K562 (cell line): ENCODE results near the gene CC2D1A. TPM values are rescaled to one million over a fixed set of nuclear protein-coding genes. Genes with fewer than 3 reads are reported as not detected.

ENCODE experiments used
- CREM ChIP-seq: IDR thresholded peaks from 2 replicates; pipeline ENCODE4 v1.6.1; 2014; ENCODE audit warnings: antibody characterized with exemption, low read depth
- EP400 ChIP-seq: fragments of 450-650 bp; IDR thresholded peaks from 2 replicates; pipeline ENCODE4 v1.6.1; 2017; ENCODE audit warnings: antibody characterized with exemption, mild to moderate bottlenecking, moderate library complexity
- ILK ChIP-seq: fragments of 450-650 bp; IDR thresholded peaks from 2 replicates; pipeline ENCODE4 v1.6.1; 2016; ENCODE audit warnings: missing genetic modification characterization, low read depth, mild to moderate bottlenecking, missing compliant biosample characterization, moderate library complexity, borderline replicate concordance
- MAFK ChIP-seq: IDR thresholded peaks from 2 replicates; pipeline ENCODE4 v1.6.1; 2011; ENCODE audit warnings: low read length, improper control_type of control experiment
- MAZ ChIP-seq, 2 experiments: fragments of 450-650 bp in 1 of 2; sonication (generic) in 1 of 2; formaldehyde crosslinking; IDR thresholded peaks in 1 of 2; conservative IDR thresholded peaks in 1 of 2; 2 replicates each; pipeline versions ENCODE4 v1.4.0 to v1.5.0; 2020; ENCODE audit warnings: mild to moderate bottlenecking in 1 of 2, missing genetic modification reagents in 1 of 2
- SOX6 ChIP-seq: fragments of 450-650 bp; IDR thresholded peaks from 2 replicates; pipeline ENCODE4 v1.6.1; 2014; ENCODE audit warnings: mild to moderate bottlenecking
- ZFPM2 ChIP-seq: fragments of 250-450 bp; sonication (Bioruptor Pico); IDR thresholded peaks from 2 replicates; pipeline ENCODE4 v1.5.1; 2022; ENCODE audit warnings: mild to moderate bottlenecking
- ZNF253 ChIP-seq: fragments of 250-450 bp; sonication (Bioruptor Pico); conservative IDR thresholded peaks from 2 replicates; pipeline ENCODE4 v1.6.1; 2021; ENCODE audit warnings: mild to moderate bottlenecking
- ZNF311 ChIP-seq: fragments of 250-450 bp; sonication (Bioruptor Pico); IDR thresholded peaks from 2 replicates; pipeline ENCODE4 v1.4.0; 2020; ENCODE audit warnings: mild to moderate bottlenecking, moderate library complexity
- ZNF41 ChIP-seq: fragments of 250-450 bp; sonication (Bioruptor Pico); conservative IDR thresholded peaks from 2 replicates; pipeline ENCODE4 v1.4.0; 2020; ENCODE audit warnings: mild to moderate bottlenecking
- ZNF75A ChIP-seq: fragments of 450-650 bp; formaldehyde crosslinking; IDR thresholded peaks from 2 replicates; pipeline ENCODE4 v1.4.0; 2020; ENCODE audit warnings: mild to moderate bottlenecking
- ZNF764 ChIP-seq: fragments of 250-450 bp; sonication (Bioruptor Pico); IDR thresholded peaks from 2 replicates; pipeline ENCODE4 v1.4.0; 2020; ENCODE audit warnings: low read depth, mild to moderate bottlenecking, moderate library complexity
- polyA plus RNA-seq, 8 experiments: library from polyadenylated mRNA; depleted of rRNA in 4 of 8; stranded (reverse) in 5 of 8; unstranded in 3 of 8; fragments of >200 nt; fragmentation: Nextera tagmentation in 2 of 8; fragmentation: Illumina TruSeq in 1 of 8; extraction: Ambion mirVana in 2 of 8; extraction: Trizol in 1 of 8; gene quantifications; 2 replicates each; pipeline versions ENCODE4 v1.2.1 to v1.2.3, GENCODE V29; 2011 to 2014; ENCODE audit warnings: inconsistent platforms in 1 of 8, missing spikeins in 1 of 8
- total RNA-seq, 7 experiments: library from RNA; depleted of rRNA in 6 of 7; stranded (reverse); fragments of >200 nt in 6 of 7; fragmentation: Illumina TruSeq in 2 of 7; extraction: Trizol in 2 of 7; gene quantifications; 2 replicates each; pipeline versions ENCODE4 v1.2.1 to v1.2.3, GENCODE V29; 2011 to 2021; ENCODE audit warnings: low replicate concordance in 1 of 7
- TF ChIP-seq, protein P1 (sequence below): fragments of 450-650 bp; IDR thresholded peaks from 2 replicates; pipeline ENCODE4 v1.6.1; 2018; ENCODE audit not compliant: partially characterized antibody
- TF ChIP-seq, protein P2 (sequence below): fragments of 200-800 bp; sonication (Bioruptor generic); IDR thresholded peaks from 2 replicates; pipeline ENCODE4 v1.6.1; 2017; ENCODE audit warnings: missing genetic modification characterization, missing compliant biosample characterization
- TF ChIP-seq, protein P3 (sequence below): fragments of 200-800 bp; sonication (Bioruptor generic); IDR thresholded peaks from 2 replicates; pipeline ENCODE4 v1.6.1; 2017; ENCODE audit warnings: missing genetic modification characterization, missing compliant biosample characterization
- TF ChIP-seq, protein P4 (sequence below): sonication (generic); formaldehyde crosslinking; IDR thresholded peaks from 2 replicates; pipeline ENCODE4 v1.8.0; 2022; ENCODE audit warnings: mild to moderate bottlenecking, missing genetic modification reagents

Gene CC2D1A
- total and polyA plus RNA-seq, 9 of the 15 experiments (the other 6 are each of a cell fraction or from before 2014, with no cell fraction given) = 0.32 to 31.0 (median 12.9) TPM

DNA sequence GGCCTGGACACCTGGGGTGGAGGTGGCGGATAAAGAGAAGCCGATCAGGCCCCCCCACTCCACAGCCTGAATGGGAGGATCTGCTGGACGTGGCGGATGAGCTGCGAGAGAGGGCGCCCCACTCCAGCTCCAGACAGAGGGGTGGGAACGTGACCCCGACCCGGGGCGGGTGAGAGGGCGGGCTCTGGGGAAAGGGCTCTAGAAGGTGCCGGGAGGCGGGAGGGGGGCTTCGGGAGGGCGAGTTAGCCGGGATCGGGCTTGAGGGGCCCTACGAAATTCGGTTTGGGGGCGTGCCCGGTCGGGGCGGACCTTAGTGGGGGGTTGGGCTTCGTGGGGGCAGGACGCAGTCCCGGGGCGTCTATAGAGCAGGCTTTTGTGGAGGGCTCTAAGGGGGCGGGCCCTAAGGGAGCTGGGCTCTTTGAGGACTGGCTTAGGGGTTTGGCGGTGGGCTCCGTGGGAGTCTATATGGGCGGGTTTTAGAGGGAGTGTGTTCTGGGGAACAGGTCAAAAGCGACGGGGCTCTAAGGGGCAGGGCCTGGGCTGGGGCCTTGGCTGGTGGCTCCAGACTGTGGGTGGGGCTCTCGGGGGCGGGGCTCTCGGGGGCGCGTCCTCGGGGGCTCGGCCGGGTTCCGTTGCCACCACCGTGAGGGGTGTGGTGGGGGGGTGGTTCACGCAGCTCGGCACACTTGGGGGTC is 33.2 kb upstream of the CC2D1A start (continued):
- TF ChIP-seq, protein P1, sequence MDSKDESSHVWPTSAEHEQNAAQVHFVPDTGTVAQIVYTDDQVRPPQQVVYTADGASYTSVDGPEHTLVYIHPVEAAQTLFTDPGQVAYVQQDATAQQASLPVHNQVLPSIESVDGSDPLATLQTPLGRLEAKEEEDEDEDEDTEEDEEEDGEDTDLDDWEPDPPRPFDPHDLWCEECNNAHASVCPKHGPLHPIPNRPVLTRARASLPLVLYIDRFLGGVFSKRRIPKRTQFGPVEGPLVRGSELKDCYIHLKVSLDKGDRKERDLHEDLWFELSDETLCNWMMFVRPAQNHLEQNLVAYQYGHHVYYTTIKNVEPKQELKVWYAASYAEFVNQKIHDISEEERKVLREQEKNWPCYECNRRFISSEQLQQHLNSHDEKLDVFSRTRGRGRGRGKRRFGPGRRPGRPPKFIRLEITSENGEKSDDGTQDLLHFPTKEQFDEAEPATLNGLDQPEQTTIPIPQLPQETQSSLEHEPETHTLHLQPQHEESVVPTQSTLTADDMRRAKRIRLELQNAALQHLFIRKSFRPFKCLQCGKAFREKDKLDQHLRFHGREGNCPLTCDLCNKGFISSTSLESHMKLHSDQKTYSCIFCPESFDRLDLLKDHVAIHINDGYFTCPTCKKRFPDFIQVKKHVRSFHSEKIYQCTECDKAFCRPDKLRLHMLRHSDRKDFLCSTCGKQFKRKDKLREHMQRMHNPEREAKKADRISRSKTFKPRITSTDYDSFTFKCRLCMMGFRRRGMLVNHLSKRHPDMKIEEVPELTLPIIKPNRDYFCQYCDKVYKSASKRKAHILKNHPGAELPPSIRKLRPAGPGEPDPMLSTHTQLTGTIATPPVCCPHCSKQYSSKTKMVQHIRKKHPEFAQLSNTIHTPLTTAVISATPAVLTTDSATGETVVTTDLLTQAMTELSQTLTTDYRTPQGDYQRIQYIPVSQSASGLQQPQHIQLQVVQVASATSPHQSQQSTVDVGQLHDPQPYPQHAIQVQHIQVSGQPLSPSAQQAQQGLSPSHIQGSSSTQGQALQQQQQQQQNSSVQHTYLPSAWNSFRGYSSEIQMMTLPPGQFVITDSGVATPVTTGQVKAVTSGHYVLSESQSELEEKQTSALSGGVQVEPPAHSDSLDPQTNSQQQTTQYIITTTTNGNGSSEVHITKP = peak; percentile 87
- TF ChIP-seq ZNF253 (CRISPR knock-in tag) (no peak), SOX6 (no peak), ZNF311 (CRISPR knock-in tag) (no peak), CREM (0 out of 2 replicates have a peak, but pooled peaks have one; percentile 30), ZFPM2 (CRISPR knock-in tag) (no peak), MAFK (no peak), ZNF75A (no peak), ILK (tag) (no peak), ZNF764 (CRISPR knock-in tag) (no peak), MAZ (CRISPR knock-in tag; conservative IDR thresholded peaks at IDR 0.05 in 1 of 2, IDR thresholded peaks at IDR 0.05 in 1 of 2) (peak in 1 of 2 experiments; percentile 61; a peak in 1 of 4 replicates), ZNF41 (CRISPR knock-in tag) (no peak), EP400 (peak; percentile 43; the same call in 1 of the 2 replicates)
- TF ChIP-seq, protein P2, sequence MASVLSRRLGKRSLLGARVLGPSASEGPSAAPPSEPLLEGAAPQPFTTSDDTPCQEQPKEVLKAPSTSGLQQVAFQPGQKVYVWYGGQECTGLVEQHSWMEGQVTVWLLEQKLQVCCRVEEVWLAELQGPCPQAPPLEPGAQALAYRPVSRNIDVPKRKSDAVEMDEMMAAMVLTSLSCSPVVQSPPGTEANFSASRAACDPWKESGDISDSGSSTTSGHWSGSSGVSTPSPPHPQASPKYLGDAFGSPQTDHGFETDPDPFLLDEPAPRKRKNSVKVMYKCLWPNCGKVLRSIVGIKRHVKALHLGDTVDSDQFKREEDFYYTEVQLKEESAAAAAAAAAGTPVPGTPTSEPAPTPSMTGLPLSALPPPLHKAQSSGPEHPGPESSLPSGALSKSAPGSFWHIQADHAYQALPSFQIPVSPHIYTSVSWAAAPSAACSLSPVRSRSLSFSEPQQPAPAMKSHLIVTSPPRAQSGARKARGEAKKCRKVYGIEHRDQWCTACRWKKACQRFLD = no peak
- TF ChIP-seq, protein P3, sequence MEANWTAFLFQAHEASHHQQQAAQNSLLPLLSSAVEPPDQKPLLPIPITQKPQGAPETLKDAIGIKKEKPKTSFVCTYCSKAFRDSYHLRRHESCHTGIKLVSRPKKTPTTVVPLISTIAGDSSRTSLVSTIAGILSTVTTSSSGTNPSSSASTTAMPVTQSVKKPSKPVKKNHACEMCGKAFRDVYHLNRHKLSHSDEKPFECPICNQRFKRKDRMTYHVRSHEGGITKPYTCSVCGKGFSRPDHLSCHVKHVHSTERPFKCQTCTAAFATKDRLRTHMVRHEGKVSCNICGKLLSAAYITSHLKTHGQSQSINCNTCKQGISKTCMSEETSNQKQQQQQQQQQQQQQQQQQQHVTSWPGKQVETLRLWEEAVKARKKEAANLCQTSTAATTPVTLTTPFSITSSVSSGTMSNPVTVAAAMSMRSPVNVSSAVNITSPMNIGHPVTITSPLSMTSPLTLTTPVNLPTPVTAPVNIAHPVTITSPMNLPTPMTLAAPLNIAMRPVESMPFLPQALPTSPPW (CRISPR knock-in tag) = peak; percentile 83
- TF ChIP-seq, protein P4, sequence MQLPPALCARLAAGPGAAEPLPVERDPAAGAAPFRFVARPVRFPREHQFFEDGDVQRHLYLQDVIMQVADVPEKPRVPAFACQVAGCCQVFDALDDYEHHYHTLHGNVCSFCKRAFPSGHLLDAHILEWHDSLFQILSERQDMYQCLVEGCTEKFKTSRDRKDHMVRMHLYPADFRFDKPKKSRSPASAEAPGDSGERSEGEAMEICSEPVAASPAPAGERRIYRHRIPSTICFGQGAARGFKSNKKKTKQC (CRISPR knock-in tag) = no peak
